Mammary epithelial cell (primary cell): ENCODE results near the gene SVIL.

Experiments
- CTCF ChIP-seq, 2 donors: IDR thresholded peaks in 1 of 2; conservative IDR thresholded peaks in 1 of 2; 2 replicates each; pipeline ENCODE4 v1.5.1; 2011 to 2012; ENCODE audit warnings: inconsistent platforms in 2 of 2, low read length in 2 of 2, mild to moderate bottlenecking in 2 of 2, control low read depth in 1 of 2, low read depth in 1 of 2; ENCODE audit not compliant: insufficient read depth in 1 of 2; ENCODE audit errors: extremely low read depth in 1 of 2
- EZH2 ChIP-seq: IDR thresholded peaks from 2 replicates; pipeline ENCODE4 v1.6.1; 2012; ENCODE audit warnings: low read length, inconsistent platforms, borderline replicate concordance

GRCh38 chr10:29617880-29618340 is 16.9 kb downstream of the SVIL start:
- TF ChIP-seq CTCF (conservative IDR thresholded peaks at IDR 0.05 in 1 of 2, IDR thresholded peaks at IDR 0.05 in 1 of 2; ENCODE audit: extremely low read depth in 1 of 2, insufficient read depth in 1 of 2, low read depth in 1 of 2, low read length in 2 of 2) (no peak), EZH2 (no peak)
